HG02870 (cell line): ENCODE results near the gene APOLD1.
"Not testable (repeated sequence)": the region's sequence is repeated elsewhere in the genome, so short reads cannot be mapped to it uniquely, and the experiment has no call there.

ENCODE experiments used
- ATAC-seq: cut with Tn5 transposase; IDR thresholded peaks from one replicate; pipeline ENCODE4 v1.9.1; 2021; ENCODE audit warnings: mild to moderate bottlenecking, moderate library complexity; ENCODE audit not compliant: unreplicated experiment

Gene APOLD1

GRCh38 chr12:12839003-12839395, 53.5 kb downstream of the APOLD1 start:
- no peak for ATAC-seq

- not testable (repeated sequence) for ATAC-seq
These were observed 54.0 kb downstream of the APOLD1 start for GRCh38 chr12:12839439-12839838.

GRCh38 chr12:12839873-12840579, 54.6 kb downstream of the APOLD1 start:
- ATAC-seq: no peak

- no peak for ATAC-seq
These were observed 55.1 kb downstream of the APOLD1 start for GRCh38 chr12:12840580-12840899.
